Measurements from ENCODE around the gene CCDC192.

GRCh38 chr5:127838661-127839060 lies 135.5 kb downstream of the CCDC192 start:
- no peak for TF ChIP-seq POLR2AphosphoS5 (IDR thresholded peaks at IDR 0.05)
- no peak for TF ChIP-seq CTCF (IDR thresholded peaks at IDR 0.05)

Data from esophagus muscularis mucosa (tissue), 3 donors.